Fibroblast of lung (primary cell): ENCODE measurements around the gene PCID2.

Source experiments
- CTCF ChIP-seq, 2 donors: IDR thresholded peaks in 1 of 2; conservative IDR thresholded peaks in 1 of 2; 1 replicate in 1 of 2; 2 replicates in 1 of 2; pipeline ENCODE4 v1.5.1; 2011 to 2012; ENCODE audit warnings: low read length in 2 of 2, control low read depth in 1 of 2, inconsistent platforms in 1 of 2, low read depth in 1 of 2, mild to moderate bottlenecking in 1 of 2
- EZH2 ChIP-seq: IDR thresholded peaks from 2 replicates; pipeline ENCODE4 v1.5.1; 2012; ENCODE audit warnings: low read length, control low read depth, mild to moderate bottlenecking; ENCODE audit errors: missing control alignments

GRCh38 chr13:113210833-113211232, 2.4 kb upstream of the PCID2 start:
- TF ChIP-seq CTCF (conservative IDR thresholded peaks at IDR 0.05 in 1 of 2, IDR thresholded peaks at IDR 0.05 in 1 of 2; ENCODE audit: low read depth in 1 of 2, low read length in 2 of 2) (no peak), EZH2 (no peak)
